ENCODE measurements around the gene JADE1.

DNA sequence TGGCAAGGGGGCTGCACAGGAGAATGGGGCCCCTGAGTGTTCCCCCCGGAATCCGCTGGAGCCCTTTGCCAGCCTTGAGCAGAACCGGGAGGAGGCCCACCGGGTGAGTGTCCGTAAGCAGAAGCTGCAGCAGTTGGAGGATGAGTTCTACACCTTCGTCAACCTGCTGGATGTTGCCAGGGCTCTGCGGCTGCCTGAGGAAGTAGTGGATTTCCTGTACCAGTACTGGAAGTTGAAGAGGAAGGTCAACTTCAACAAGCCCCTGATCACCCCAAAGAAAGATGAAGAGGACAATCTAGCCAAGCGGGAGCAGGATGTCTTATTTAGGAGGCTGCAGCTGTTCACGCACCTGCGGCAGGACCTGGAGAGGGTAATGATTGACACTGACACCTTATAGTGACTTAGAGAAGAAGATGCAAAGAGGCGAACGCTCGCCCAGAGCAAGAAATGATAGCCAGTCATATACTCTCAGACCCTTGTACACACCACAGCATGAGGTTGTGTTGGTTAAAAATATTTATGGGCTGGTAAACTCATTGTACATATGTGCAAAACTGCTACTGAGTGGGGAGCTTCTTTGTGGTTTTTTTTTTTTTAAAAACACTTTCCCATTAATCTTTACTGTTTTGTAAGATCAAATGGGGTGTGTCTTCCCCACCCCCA is 52.5 kb downstream of the JADE1 start:
- no peak for TF ChIP-seq GATA2 (IDR thresholded peaks at IDR 0.05; ENCODE audit: low read depth, low read length)
- TF ChIP-seq GATA3 (IDR thresholded peaks at IDR 0.05; ENCODE audit: low read depth, low read length), result no peak

Measured in SH-SY5Y (cell line).